ENCODE results near the gene REEP5. TPM values are rescaled to one million over a fixed set of nuclear protein-coding genes. Genes with fewer than 3 reads are reported as not detected.

REEP5 gene
- total RNA-seq, 1 experiment from 2014 or later = 49.6 TPM

DNA sequence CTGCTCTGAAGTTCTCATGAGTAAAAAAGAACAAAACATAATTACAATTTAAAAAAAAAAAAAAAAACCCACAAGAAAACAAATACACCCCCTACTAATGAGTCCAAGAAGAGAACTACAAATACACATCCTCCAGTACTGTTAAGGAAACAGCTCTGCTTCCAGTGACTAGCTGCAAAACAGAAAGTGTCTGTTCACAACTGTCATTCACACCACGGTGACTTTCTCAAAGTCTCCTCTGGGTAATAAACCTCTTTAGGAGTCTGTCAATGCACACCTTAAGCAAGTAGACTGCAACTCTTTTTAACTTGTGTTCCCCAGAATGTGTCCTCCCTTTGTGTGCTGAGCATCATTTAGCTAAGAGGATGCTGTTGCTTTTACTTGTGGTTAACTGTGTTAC lies 6.2 kb downstream of the REEP5 start (continued):
- TF ChIP-seq, protein P1, sequence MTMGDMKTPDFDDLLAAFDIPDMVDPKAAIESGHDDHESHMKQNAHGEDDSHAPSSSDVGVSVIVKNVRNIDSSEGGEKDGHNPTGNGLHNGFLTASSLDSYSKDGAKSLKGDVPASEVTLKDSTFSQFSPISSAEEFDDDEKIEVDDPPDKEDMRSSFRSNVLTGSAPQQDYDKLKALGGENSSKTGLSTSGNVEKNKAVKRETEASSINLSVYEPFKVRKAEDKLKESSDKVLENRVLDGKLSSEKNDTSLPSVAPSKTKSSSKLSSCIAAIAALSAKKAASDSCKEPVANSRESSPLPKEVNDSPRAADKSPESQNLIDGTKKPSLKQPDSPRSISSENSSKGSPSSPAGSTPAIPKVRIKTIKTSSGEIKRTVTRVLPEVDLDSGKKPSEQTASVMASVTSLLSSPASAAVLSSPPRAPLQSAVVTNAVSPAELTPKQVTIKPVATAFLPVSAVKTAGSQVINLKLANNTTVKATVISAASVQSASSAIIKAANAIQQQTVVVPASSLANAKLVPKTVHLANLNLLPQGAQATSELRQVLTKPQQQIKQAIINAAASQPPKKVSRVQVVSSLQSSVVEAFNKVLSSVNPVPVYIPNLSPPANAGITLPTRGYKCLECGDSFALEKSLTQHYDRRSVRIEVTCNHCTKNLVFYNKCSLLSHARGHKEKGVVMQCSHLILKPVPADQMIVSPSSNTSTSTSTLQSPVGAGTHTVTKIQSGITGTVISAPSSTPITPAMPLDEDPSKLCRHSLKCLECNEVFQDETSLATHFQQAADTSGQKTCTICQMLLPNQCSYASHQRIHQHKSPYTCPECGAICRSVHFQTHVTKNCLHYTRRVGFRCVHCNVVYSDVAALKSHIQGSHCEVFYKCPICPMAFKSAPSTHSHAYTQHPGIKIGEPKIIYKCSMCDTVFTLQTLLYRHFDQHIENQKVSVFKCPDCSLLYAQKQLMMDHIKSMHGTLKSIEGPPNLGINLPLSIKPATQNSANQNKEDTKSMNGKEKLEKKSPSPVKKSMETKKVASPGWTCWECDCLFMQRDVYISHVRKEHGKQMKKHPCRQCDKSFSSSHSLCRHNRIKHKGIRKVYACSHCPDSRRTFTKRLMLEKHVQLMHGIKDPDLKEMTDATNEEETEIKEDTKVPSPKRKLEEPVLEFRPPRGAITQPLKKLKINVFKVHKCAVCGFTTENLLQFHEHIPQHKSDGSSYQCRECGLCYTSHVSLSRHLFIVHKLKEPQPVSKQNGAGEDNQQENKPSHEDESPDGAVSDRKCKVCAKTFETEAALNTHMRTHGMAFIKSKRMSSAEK (CRISPR knock-in tag; IDR thresholded peaks at IDR 0.05; ENCODE audit: borderline replicate concordance) = no peak
- TF ChIP-seq MXD4 (CRISPR knock-in tag; IDR thresholded peaks at IDR 0.05; ENCODE audit: borderline replicate concordance) (no peak), NR1H2 (CRISPR knock-in tag; IDR thresholded peaks at IDR 0.05) (no peak)

DNA sequence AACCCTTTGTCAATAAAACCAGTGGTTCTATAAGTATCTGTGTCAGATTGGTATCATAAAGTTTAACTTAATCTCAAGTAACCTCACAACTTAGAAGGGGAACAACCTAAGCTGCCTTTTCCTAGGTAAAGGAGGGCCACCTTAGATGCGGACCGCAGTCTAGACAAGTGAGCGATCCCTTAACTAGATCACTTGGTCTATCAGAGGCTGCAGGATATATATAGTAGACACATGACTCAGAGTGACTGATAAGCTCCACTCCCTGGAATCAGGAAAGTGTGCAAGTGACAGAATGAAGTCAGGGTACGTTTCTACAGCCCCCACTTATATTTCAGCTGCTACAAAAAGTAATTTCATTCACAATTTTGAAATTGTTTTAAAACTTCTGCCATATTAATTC lies 7.4 kb downstream of the REEP5 start:
- CTCF ChIA-PET = no interaction called here
- no peaks in the 10 kb centered on the region for H3K4me1 Mint-ChIP-seq
- TF ChIP-seq, protein P2, sequence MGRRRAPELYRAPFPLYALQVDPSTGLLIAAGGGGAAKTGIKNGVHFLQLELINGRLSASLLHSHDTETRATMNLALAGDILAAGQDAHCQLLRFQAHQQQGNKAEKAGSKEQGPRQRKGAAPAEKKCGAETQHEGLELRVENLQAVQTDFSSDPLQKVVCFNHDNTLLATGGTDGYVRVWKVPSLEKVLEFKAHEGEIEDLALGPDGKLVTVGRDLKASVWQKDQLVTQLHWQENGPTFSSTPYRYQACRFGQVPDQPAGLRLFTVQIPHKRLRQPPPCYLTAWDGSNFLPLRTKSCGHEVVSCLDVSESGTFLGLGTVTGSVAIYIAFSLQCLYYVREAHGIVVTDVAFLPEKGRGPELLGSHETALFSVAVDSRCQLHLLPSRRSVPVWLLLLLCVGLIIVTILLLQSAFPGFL (CRISPR knock-in tag; IDR thresholded peaks at IDR 0.05; ENCODE audit: borderline replicate concordance) = no peak
- TF ChIP-seq GRHL2 (CRISPR knock-in tag; IDR thresholded peaks at IDR 0.05; ENCODE audit: insufficient replicate concordance, severe bottlenecking) = no peak
- TF ChIP-seq, protein P3, sequence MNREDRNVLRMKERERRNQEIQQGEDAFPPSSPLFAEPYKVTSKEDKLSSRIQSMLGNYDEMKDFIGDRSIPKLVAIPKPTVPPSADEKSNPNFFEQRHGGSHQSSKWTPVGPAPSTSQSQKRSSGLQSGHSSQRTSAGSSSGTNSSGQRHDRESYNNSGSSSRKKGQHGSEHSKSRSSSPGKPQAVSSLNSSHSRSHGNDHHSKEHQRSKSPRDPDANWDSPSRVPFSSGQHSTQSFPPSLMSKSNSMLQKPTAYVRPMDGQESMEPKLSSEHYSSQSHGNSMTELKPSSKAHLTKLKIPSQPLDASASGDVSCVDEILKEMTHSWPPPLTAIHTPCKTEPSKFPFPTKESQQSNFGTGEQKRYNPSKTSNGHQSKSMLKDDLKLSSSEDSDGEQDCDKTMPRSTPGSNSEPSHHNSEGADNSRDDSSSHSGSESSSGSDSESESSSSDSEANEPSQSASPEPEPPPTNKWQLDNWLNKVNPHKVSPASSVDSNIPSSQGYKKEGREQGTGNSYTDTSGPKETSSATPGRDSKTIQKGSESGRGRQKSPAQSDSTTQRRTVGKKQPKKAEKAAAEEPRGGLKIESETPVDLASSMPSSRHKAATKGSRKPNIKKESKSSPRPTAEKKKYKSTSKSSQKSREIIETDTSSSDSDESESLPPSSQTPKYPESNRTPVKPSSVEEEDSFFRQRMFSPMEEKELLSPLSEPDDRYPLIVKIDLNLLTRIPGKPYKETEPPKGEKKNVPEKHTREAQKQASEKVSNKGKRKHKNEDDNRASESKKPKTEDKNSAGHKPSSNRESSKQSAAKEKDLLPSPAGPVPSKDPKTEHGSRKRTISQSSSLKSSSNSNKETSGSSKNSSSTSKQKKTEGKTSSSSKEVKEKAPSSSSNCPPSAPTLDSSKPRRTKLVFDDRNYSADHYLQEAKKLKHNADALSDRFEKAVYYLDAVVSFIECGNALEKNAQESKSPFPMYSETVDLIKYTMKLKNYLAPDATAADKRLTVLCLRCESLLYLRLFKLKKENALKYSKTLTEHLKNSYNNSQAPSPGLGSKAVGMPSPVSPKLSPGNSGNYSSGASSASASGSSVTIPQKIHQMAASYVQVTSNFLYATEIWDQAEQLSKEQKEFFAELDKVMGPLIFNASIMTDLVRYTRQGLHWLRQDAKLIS (CRISPR knock-in tag; IDR thresholded peaks at IDR 0.05; ENCODE audit: borderline replicate concordance) = no peak
- TF ChIP-seq, protein P4, sequence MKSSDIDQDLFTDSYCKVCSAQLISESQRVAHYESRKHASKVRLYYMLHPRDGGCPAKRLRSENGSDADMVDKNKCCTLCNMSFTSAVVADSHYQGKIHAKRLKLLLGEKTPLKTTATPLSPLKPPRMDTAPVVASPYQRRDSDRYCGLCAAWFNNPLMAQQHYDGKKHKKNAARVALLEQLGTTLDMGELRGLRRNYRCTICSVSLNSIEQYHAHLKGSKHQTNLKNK (CRISPR knock-in tag; IDR thresholded peaks at IDR 0.05) = no peak
- TF ChIP-seq TCF7 (CRISPR knock-in tag; IDR thresholded peaks at IDR 0.05; ENCODE audit: low read depth) = no peak
- TF ChIP-seq, protein P5, sequence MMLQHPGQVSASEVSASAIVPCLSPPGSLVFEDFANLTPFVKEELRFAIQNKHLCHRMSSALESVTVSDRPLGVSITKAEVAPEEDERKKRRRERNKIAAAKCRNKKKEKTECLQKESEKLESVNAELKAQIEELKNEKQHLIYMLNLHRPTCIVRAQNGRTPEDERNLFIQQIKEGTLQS (CRISPR knock-in tag; conservative IDR thresholded peaks at IDR 0.05) = no peak
- TF ChIP-seq ZNF263 (CRISPR knock-in tag; IDR thresholded peaks at IDR 0.05; ENCODE audit: low read depth) = no peak
- no peak for TF ChIP-seq HMGA2 (CRISPR knock-in tag; IDR thresholded peaks at IDR 0.05)
- TF ChIP-seq NR3C1 (CRISPR knock-in tag; conservative IDR thresholded peaks at IDR 0.05; ENCODE audit: low read depth) = no peak
- no peak for TF ChIP-seq ZNF671 (CRISPR knock-in tag; IDR thresholded peaks at IDR 0.05)
- no peak for TF ChIP-seq SOX15 (CRISPR knock-in tag; IDR thresholded peaks at IDR 0.05)
- TF ChIP-seq CREM (CRISPR knock-in tag; IDR thresholded peaks at IDR 0.05) = no peak
- no peak for TF ChIP-seq TP53 (CRISPR knock-in tag; IDR thresholded peaks at IDR 0.05)
- TF ChIP-seq, protein P6, sequence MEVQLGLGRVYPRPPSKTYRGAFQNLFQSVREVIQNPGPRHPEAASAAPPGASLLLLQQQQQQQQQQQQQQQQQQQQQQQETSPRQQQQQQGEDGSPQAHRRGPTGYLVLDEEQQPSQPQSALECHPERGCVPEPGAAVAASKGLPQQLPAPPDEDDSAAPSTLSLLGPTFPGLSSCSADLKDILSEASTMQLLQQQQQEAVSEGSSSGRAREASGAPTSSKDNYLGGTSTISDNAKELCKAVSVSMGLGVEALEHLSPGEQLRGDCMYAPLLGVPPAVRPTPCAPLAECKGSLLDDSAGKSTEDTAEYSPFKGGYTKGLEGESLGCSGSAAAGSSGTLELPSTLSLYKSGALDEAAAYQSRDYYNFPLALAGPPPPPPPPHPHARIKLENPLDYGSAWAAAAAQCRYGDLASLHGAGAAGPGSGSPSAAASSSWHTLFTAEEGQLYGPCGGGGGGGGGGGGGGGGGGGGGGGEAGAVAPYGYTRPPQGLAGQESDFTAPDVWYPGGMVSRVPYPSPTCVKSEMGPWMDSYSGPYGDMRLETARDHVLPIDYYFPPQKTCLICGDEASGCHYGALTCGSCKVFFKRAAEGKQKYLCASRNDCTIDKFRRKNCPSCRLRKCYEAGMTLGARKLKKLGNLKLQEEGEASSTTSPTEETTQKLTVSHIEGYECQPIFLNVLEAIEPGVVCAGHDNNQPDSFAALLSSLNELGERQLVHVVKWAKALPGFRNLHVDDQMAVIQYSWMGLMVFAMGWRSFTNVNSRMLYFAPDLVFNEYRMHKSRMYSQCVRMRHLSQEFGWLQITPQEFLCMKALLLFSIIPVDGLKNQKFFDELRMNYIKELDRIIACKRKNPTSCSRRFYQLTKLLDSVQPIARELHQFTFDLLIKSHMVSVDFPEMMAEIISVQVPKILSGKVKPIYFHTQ (CRISPR knock-in tag; IDR thresholded peaks at IDR 0.05) = no peak
- no peak overlapping the region for H3K4me3 Mint-ChIP-seq
- POLR2A ChIA-PET = no interaction called here
- H3K27me3 Mint-ChIP-seq (ENCODE audit: low read depth) = no peaks in the 10 kb centered on the region
- DNase-seq (ENCODE audit: low spot score) (no peak), ATAC-seq (no peak)
- H3K36me3 Mint-ChIP-seq = peaks cover 35% of the 10 kb centered on the region
- no peak overlapping the region for H3K27ac Mint-ChIP-seq
- no peaks in the 10 kb centered on the region for H3K9me3 Mint-ChIP-seq

All from WTC11 (cell line).